GM19455 (cell line): Measurements from ENCODE around the gene NR4A3.

Source experiments
- ATAC-seq: cut with Tn5 transposase; IDR thresholded peaks from one replicate; pipeline ENCODE4 v1.9.1; 2021; ENCODE audit not compliant: unreplicated experiment

NR4A3 gene

DNA sequence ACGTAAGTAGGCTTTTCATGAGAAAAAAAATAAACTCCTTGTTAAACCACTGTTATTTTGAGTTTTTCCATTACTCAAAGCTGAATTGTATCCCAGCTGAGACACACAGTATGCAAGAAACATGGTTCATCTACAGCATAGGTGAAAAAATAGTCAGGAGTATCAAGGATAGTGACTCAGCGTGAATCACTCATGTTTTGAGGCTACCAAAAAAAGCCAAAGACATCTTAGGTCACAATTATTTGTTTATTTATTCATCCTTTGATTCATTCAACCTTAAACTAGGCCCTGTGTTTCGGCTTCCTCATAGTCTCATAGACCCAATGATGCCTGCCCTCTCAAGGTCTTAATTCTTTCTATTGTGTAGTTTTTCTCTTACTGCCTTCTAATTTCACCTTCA, 51.8 kb downstream of the NR4A3 start:
- no peak for ATAC-seq

DNA sequence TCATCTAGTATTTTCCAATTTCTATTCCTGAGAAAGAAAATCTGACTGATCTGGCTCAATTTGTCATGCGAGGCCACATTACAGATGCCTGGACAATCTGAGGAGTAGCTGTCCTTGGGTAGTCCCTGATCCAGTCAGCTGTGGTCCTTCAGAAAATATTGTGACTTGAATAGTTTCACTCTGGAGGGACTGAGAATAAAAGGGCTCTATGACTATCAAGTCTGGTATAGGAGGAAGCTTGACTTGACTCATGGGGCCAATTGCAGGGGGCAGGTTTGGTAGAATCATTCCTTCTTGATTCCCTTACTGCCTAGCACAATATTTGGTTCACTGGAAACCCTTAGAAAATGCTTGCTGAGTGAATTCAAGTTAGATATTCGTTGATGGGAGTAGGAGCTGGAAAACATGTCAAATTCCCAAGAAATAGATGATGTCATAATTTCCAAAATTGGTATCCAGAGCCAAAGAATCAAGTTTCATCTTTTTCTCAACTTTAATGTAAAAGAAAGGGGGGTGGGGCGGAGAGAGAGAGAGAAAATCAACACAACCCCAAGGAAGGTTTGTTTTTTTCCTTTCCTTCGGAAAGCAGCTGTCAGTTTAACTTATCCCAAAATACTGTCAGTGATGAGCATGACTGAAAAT, 52.4 kb downstream of the NR4A3 start:
- ATAC-seq = no peak

DNA sequence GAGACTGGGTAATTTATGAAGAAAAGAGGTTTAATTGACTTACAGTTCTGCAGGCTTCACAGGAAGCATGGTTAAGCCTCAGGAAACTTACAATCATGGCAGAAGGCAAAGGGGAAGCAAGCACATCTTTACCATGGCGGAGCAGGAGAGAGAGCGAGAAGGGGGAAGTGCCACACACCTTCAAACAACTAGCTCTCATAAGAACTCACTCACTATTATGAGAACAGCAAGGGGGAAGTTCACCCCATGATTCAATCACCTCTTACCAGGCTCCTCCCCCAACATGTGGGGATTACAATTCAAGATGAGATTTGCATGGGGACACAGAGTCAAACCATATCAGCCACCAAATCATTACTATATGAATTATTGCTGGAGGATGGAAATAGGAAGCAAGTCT, 54.5 kb downstream of the NR4A3 start:
- ATAC-seq = no peak

DNA sequence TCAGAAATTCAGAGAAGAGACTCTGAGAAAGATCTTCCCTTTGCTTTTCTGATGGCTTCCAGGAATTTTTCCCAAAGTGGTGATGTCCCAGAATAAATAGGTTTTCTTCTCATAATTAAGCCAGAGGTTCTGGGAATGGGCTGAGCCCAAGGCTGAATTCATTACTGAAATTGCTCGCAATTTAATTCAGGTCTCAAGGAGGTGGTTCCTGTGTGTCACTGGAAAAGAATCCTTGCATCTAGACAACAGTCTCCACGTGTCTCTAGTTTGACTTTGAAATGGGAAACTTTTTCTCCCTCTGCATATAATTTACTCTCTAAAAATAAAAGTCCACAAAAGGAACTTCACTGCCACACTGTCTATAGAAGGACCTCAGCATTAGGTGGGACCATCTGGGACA, 57.0 kb downstream of the NR4A3 start:
- ATAC-seq = no peak

DNA sequence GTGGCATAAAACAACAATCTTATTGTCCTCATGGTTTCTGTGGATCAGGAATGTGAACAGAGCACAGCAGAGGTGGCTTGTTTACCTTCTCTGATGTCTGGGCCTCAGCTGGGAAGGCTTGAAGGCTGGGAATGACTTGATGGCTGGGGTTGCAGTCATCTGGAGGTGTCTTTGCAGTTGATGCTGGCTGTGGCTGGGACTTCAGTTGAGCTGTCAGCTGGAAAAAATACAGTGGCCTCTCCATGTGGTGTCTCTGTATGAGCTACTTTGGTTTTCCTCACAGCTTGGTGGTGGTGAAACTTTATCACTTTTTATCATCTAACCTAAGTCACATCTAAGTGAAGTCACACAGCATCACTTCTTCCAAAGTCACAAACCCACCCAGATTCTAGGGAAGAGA, 60.1 kb downstream of the NR4A3 start:
- ATAC-seq = no peak

DNA sequence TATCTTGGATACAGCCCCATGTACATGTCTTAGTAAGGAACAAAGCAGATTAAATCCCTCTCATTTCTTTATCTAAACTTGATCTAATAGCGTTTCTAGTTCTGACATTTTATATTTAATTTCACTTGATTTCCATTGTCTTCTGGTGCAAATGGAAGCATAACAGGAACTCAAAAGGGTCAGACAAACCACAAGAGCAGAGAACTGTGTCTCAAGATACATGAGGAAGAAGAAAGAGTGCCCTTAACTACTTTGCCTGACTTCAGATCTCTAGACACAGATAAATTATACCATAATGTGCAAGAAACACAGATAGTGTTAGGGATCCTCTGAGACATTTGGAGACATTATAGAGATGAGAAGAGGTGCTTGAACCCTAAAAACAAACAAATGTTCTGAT, 64.1 kb downstream of the NR4A3 start:
- no peak for ATAC-seq

DNA sequence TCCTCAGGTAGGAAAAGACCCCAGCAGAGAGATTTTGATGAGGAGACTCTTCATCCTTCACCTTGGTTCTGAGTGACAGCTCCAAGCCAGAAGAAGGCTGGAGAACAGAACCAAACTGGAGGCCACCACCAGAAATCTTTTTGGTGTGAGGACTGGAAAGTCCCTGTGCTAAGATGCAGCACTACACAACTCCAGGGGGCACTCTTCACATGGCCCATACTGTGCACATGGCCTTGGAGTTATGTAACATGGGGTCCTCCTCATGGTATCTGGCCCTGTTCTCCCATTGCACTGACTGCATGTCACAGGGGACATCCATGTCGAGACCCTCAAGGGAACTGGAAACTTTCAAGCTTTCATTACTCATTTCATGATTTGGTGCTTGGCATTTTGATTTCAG, 67.4 kb downstream of the NR4A3 start:
- no peak for ATAC-seq

DNA sequence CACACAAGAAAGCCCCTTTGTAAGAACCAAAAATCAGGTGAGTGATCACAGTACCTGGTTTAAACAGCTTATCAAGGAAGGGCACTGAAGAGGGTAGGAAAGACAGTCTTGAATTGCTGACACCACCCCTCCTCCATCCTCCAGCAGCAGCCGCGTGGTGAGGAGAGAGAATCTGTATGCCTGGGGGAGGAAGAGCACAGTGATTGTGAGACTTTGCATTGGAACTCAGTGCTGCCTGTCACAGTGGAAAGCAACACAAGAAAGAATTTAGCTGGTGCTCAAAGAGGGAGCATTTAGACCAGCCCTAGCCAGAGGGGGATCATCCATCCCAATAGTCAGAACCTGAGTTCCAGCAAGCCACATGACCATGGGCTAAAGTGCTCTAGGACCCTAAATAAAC, 73.1 kb downstream of the NR4A3 start:
- ATAC-seq = no peak

DNA sequence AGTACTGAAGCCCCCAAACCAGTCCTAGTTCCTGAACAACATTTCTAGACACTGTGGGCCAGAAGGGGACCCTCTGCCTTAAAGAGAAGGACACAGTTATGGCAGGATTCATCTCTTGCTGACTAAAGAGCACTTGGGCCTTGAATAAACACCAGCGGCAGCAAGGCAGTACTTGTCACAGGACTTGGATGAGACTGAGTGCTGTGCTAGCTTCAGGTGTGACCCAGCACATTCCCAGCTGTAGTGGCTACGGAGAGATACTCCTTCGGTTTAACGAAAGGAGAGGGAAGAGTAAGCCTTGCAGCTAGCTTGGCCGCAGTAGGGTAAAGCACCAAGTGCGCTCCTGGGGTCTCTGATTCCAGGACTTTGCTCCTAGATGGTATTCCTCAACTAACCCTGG, 73.8 kb downstream of the NR4A3 start:
- no peak for ATAC-seq

DNA sequence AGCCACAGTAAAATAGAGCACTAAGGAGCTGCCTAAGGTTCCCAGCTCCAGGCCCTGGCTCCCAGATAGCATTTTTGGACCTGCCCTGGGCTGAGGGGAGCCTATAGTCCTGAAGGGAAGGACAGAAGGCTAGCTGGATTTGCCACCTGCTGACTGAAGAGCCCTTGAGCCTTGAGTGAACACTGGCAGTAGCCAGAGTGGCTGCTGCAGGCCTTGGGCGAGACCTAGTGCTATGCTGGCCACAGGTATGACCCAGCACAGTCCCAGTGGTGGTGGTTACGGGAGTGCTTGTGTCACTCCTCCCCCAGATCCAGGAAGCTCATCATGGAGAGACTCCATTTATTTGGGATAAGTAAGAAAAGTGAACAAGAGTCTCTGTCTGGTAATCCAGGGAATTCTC, 74.4 kb downstream of the NR4A3 start:
- ATAC-seq = no peak

DNA sequence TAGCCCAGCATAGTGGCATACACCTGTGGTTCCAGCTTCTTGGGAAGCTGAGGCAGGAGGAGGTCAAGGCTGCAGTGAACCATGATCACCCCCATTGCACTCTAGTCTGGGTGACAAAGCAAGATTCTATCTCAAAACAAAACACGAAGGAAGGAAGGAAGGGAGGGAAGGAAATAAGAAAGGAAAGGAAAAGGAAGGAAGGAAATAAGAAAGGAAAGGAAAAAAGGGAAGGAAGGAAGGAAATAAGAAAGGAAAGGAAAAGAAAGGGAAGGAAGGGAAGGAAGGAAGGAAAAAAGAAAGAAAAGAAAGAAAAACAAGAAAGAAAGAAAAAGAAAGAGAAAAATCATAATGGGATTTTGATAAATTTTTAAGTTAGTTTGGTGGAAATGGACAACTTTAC, 81.7 kb downstream of the NR4A3 start:
- no peak for ATAC-seq

DNA sequence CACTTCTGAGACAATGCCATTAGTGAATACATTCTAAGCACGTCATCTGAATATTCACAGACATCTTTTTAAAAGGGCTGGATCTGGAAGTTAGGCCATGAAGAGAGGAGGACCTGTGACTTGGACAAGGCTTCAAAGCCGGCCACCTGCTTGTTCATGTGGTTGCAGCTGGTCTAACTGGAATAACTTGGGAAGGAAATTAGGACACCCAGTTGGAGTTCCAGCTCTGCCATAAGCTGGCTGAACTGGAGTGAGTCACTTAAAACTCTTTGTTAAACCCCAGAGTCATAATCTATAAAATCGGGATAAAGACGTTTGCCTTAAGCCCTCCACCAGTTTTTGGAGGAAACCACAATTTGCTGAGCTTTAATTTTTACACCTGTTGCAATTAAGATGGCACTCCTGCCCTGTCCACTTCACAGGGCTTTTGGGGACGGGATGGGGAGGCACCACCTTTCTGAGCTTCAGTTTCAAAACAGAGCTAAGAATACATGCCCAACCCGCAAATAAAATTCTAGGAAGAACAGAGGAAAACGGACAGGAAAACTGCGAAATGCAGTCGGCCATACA, 84.2 kb downstream of the NR4A3 start:
- ATAC-seq = no peak

DNA sequence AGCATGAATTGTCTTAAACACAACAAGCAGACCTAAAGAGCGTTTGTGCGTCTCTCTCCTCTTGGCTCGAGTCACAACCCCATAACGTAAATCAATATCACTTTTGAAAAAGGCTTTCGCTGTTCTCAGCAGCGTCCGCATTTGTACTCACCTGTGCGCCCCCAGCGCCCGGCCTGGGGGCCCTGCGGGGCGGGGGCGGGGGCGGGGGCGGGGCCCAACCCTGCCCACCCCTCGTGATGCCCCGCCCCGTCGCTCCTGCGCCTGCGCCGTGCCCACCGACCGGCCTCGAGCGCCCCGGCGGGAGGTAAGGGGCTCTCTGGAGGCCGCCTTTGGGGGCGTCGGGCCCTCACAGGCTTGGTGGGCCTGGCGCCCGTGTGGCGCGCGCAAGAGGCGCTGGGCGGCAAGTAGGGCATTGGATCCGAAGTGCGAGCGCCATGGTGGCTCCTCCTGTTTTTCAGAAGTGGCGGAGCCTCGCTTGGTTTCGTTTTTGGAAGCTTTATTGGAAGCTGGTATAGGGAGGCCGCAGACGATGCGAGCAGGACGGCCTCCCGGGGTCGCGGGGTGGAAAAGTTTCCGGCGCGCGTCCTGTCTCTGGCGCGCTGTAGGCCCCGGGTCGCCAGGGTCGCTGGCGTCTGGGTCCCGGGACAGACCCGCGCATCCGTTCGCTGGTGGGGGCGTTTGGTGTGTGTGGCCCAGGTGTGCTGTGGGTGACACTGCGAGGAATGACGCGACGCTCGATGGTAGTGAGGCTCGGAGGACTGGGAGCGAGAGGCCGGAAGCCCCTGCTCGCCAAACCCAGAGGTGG, 84.9 kb downstream of the NR4A3 start, which contains the start of gene STX17:
Gene STX17, plus strand, starts transcription at position 252 of the 805 bp plus-strand sequence. CDS start 8,586 bp downstream, outside the sequence.
- peak; percentile 89 for ATAC-seq

DNA sequence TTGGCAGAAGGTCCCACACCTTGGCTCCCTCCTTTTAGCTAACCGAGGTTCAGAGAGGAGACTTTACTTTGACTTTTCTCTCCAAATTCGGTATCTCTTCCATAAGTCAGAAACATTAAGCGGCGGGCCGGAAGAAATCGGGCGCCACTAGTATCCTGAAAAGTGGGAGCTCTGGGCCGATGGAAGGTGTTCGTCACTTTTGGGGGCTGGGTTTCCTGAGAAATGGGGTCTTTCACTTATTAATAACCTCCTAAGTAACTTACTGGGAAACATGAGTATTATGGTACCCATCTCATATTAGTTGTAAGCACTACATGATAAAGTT, 85.5 kb downstream of the NR4A3 start:
- ATAC-seq = no peak

DNA sequence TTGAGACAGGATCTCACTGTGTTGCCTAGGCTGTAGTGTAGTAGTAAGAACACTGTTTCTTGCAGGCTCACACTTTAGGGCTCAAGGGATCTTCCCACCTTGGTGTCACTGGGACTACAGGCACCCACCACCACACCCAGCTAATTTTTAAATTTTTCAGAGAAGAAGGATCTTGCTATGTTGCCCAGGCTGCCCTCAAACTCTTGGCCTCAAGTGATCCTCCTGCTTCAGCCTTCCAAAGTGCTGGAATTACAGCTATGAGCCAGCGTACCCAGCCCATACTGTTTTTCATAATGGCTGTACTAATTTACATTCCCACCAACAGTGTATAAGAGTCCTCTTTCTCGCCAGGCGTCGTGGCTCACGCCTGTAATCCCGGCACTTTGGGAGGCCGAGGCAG, 89.9 kb downstream of the NR4A3 start:
- ATAC-seq = no peak
